ENCODE measurements around the gene AKNA. TPM values are rescaled to one million over a fixed set of nuclear protein-coding genes. Genes with fewer than 3 reads are reported as not detected.

AKNA gene
- total RNA-seq, 2 experiments from 2014 or later, result 61.4 to 203 TPM

DNA sequence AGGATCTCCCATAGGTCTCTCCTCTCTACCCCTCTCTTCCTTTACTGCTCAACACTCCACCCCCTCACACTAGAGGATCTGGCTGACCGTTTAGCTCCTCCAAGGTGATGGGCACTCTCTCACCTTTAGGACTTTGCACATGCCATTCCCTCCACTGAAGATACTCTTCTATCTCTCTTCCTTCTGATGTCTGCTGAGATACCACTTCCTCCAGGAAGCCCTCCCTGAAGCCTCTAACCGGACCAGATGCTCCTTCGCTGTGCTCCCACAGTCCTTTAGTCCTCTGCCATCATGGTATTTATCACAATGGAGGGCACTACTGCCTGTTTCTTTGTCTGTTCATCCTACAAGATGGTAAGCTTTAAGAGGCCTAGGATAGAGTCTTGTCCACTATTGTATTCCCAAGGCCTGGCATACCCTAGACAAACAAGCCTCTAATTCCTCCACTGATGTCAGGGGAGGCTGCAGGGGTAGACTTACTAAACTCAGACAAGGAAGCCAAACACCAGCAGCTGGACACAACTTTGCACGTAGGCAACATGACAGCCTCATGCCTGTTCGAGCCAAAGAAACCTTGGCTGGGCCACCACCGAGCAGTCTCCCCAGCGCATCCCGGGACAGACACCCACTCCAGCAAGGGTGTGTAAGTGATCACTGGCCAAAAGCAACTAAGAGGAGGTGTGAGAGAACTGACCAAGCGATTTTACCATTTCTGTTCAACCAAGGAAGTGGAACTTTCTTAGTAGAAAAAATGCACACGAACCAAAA is 37.9 kb downstream of the AKNA start:
- no peaks in the 10 kb centered on the region for H3K9me2 ChIP-seq (ENCODE audit: insufficient read depth, low read length)
- peaks cover 93% of the 10 kb centered on the region for H3K36me3 ChIP-seq (ENCODE audit: insufficient read depth, low read length)
- H3K4me1 ChIP-seq (ENCODE audit: insufficient read depth, low read length, poor library complexity, severe bottlenecking), result peaks cover 25% of the 10 kb centered on the region
- no peaks in the 10 kb centered on the region for H3K9me3 ChIP-seq (ENCODE audit: low read length)
- H3K4me3 ChIP-seq (ENCODE audit: low read depth, low read length, poor library complexity, severe bottlenecking), result no peak overlapping the region
- no peaks in the 10 kb centered on the region for H3K79me2 ChIP-seq (ENCODE audit: insufficient read depth, low read depth, low read length)
- peak overlapping the region; percentile 38; the same call in 1 of the 2 replicates for H3K4me2 ChIP-seq (ENCODE audit: low read length)
- no peak for DNase-seq (ENCODE audit: low spot score)
- intact Hi-C loops (cut with micrococcal nuclease; ENCODE audit: unreplicated experiment), result no loop called here
- TF ChIP-seq EZH2phosphoT487 (IDR thresholded peaks at IDR 0.05; ENCODE audit: borderline replicate concordance, low read depth, low read length) (no peak), CTCF (conservative IDR thresholded peaks at IDR 0.05; ENCODE audit: low read length) (no peak)
- CTCF ChIA-PET (ENCODE audit: unreplicated experiment), result interaction anchor here (0.9 kb wide), 1 partner anchor 39 kb away, joined by 7 read pairs; no protein-coding TSS in a partner anchor
- peak overlapping the region; percentile 60 for H3K27ac ChIP-seq (ENCODE audit: low read depth, low read length, poor library complexity, severe bottlenecking)
- BruUV-seq (replicated peaks), result no TSS peak
- H4K20me1 ChIP-seq (ENCODE audit: insufficient read depth, low read length), result no peaks in the 10 kb centered on the region
- POLR2A ChIA-PET, result interaction anchor here (0.6 to 1.3 kb wide), 2 partner anchors 23 to 36 kb away, joined by 3 read pairs; no protein-coding TSS in a partner anchor
- H2AFZ ChIP-seq (ENCODE audit: low read length), result no peak overlapping the region

DNA sequence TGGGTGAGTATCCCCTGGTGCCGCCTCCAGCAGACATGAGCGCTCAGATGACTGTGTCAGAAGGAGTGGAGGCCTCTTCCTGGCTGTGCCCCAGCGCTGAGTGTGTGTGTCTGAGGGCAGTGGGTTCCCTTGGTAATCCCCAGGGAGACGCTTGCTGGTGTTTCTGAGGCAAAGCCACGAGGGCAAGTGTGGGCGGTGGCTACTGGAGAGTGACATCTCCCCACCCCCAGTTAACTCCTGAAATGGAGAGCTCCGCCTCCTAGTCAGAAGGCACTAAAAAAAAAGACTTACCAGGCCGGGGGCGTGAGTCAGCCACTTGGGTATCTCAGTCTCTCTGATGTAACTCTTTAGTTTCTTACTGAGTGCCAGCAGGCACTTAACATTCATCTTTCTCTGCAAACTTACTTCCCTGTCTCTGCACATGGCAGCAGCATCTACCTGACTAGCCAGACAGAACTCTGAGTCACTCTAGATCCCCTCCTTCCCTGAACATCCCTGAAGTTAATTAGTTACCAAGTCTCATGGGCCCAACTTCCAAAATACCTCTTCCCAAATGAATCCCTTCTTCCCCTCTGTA is 38.8 kb downstream of the AKNA start:
- BruUV-seq (replicated peaks), result no TSS peak
- H3K36me3 ChIP-seq (ENCODE audit: insufficient read depth, low read length), result peaks cover 95% of the 10 kb centered on the region
- no peak for TF ChIP-seq EZH2phosphoT487 (IDR thresholded peaks at IDR 0.05; ENCODE audit: borderline replicate concordance, low read depth, low read length)
- TF ChIP-seq CTCF (conservative IDR thresholded peaks at IDR 0.05; ENCODE audit: low read length), result no peak
- peak overlapping the region; percentile 60 for H3K27ac ChIP-seq (ENCODE audit: low read depth, low read length, poor library complexity, severe bottlenecking)
- H3K9me2 ChIP-seq (ENCODE audit: insufficient read depth, low read length), result no peaks in the 10 kb centered on the region
- H3K4me3 ChIP-seq (ENCODE audit: low read depth, low read length, poor library complexity, severe bottlenecking), result no peak overlapping the region
- H3K79me2 ChIP-seq (ENCODE audit: insufficient read depth, low read depth, low read length), result no peaks in the 10 kb centered on the region
- intact Hi-C loops (cut with micrococcal nuclease; ENCODE audit: unreplicated experiment), result no loop called here
- no peak overlapping the region for H2AFZ ChIP-seq (ENCODE audit: low read length)
- ChIA-PET POLR2A (interaction anchor here (0.6 to 1.2 kb wide), 2 partner anchors 37 to 47 kb away, joined by 3 to 4 read pairs; no protein-coding TSS in a partner anchor), CTCF (ENCODE audit: unreplicated experiment) (no interaction called here)
- peak overlapping the region; percentile 38; the same call in 1 of the 2 replicates for H3K4me2 ChIP-seq (ENCODE audit: low read length)
- H3K4me1 ChIP-seq (ENCODE audit: insufficient read depth, low read length, poor library complexity, severe bottlenecking), result peaks cover 25% of the 10 kb centered on the region
- no peaks in the 10 kb centered on the region for H4K20me1 ChIP-seq (ENCODE audit: insufficient read depth, low read length)
- no peaks in the 10 kb centered on the region for H3K9me3 ChIP-seq (ENCODE audit: low read length)
- peak; percentile 83 for DNase-seq (ENCODE audit: low spot score)
